ENCODE data around the gene KIAA0408. TPM values are rescaled to one million over a fixed set of nuclear protein-coding genes. Genes with fewer than 3 reads are reported as not detected.

The KIAA0408 gene
- total RNA-seq, 2 donors from 2014 or later, result 0.64 to 0.84 TPM

GRCh38 chr6:127456465-127456864 is 2.7 kb downstream of the KIAA0408 start:
- Histone ChIP-seq H3K4me1 (ENCODE audit: control insufficient read depth, insufficient read depth, low read length) (no peaks in the 10 kb centered on the region), H3K4me3 (ENCODE audit: low read length) (no peak overlapping the region), H3K36me3 (ENCODE audit: control insufficient read depth, insufficient read depth, low read length) (no peaks in the 10 kb centered on the region), H3K9ac (ENCODE audit: extremely low read depth, low read length, poor library complexity, severe bottlenecking) (no peak overlapping the region), H3K27ac (ENCODE audit: low read depth, low read length) (no peak overlapping the region), H3K27me3 (ENCODE audit: control insufficient read depth, insufficient read depth, low read length, poor library complexity, severe bottlenecking) (no peaks in the 10 kb centered on the region), H3K9me3 (ENCODE audit: control insufficient read depth, low read length) (no peaks in the 10 kb centered on the region)
- H3K27ac Mint-ChIP-seq, result no peak overlapping the region
- DNase-seq, result no peak
- H3K4me1 Mint-ChIP-seq, result peaks cover 19% of the 10 kb centered on the region
- H3K27me3 Mint-ChIP-seq (ENCODE audit: insufficient read depth), result peaks cover 20% of the 10 kb centered on the region
- H3K9me3 Mint-ChIP-seq, result no peaks in the 10 kb centered on the region
- WGBS, 2 experiments (ENCODE audit: insufficient coverage in 1 of 2, insufficient read length in 1 of 2), result 89 to 93% methylated on average over 1 to 3 of the region's 3 CpGs
- no peaks in the 10 kb centered on the region for H3K36me3 Mint-ChIP-seq (ENCODE audit: low read depth)
- TF ChIP-seq CTCF (conservative IDR thresholded peaks at IDR 0.05), result no peak
- H3K4me3 Mint-ChIP-seq, result no peak overlapping the region

- Mint-ChIP-seq H3K4me1 (peaks cover 11% of the 10 kb centered on the region), H3K4me3 (no peak overlapping the region), H3K9me3 (no peaks in the 10 kb centered on the region), H3K36me3 (ENCODE audit: low read depth) (no peaks in the 10 kb centered on the region), H3K27me3 (ENCODE audit: insufficient read depth) (peaks cover 10% of the 10 kb centered on the region), H3K27ac (no peak overlapping the region)
- no peaks in the 10 kb centered on the region for H3K9me3 ChIP-seq (ENCODE audit: control insufficient read depth, low read length)
- no peak for TF ChIP-seq CTCF (conservative IDR thresholded peaks at IDR 0.05)
- no peak for DNase-seq
- H3K27ac ChIP-seq (ENCODE audit: low read depth, low read length), result no peak overlapping the region
- H3K9ac ChIP-seq (ENCODE audit: extremely low read depth, low read length, poor library complexity, severe bottlenecking), result no peak overlapping the region
- no peaks in the 10 kb centered on the region for H3K27me3 ChIP-seq (ENCODE audit: control insufficient read depth, insufficient read depth, low read length, poor library complexity, severe bottlenecking)
- H3K36me3 ChIP-seq (ENCODE audit: control insufficient read depth, insufficient read depth, low read length), result no peaks in the 10 kb centered on the region
- WGBS, 2 experiments (ENCODE audit: insufficient coverage in 1 of 2, insufficient read length in 1 of 2), result 100% methylated on average over 1 of the region's 2 CpGs; no CpG with 5 or more reads in 1 of the 2 experiments
- H3K4me1 ChIP-seq (ENCODE audit: control insufficient read depth, insufficient read depth, low read length), result no peaks in the 10 kb centered on the region
- H3K4me3 ChIP-seq (ENCODE audit: low read length), result no peak overlapping the region
Observed at GRCh38 chr6:127453845-127454619, 5.2 kb downstream of the KIAA0408 start.

- Mint-ChIP-seq H3K27ac (no peak overlapping the region), H3K4me3 (no peak overlapping the region), H3K4me1 (peaks cover 8% of the 10 kb centered on the region), H3K27me3 (ENCODE audit: insufficient read depth) (peaks cover 4% of the 10 kb centered on the region), H3K36me3 (ENCODE audit: low read depth) (no peaks in the 10 kb centered on the region), H3K9me3 (no peaks in the 10 kb centered on the region)
- Histone ChIP-seq H3K27me3 (ENCODE audit: control insufficient read depth, insufficient read depth, low read length, poor library complexity, severe bottlenecking) (no peaks in the 10 kb centered on the region), H3K4me1 (ENCODE audit: control insufficient read depth, insufficient read depth, low read length) (no peaks in the 10 kb centered on the region), H3K36me3 (ENCODE audit: control insufficient read depth, insufficient read depth, low read length) (no peaks in the 10 kb centered on the region), H3K9me3 (ENCODE audit: control insufficient read depth, low read length) (no peaks in the 10 kb centered on the region), H3K4me3 (ENCODE audit: low read length) (no peak overlapping the region), H3K9ac (ENCODE audit: extremely low read depth, low read length, poor library complexity, severe bottlenecking) (no peak overlapping the region), H3K27ac (ENCODE audit: low read depth, low read length) (no peak overlapping the region)
- DNase-seq, result no peak
- TF ChIP-seq CTCF (conservative IDR thresholded peaks at IDR 0.05), result no peak
Observed at GRCh38 chr6:127452803-127453202, 6.4 kb downstream of the KIAA0408 start.
